ENCODE results near the gene ASPHD2. TPM values are rescaled to one million over a fixed set of nuclear protein-coding genes. Genes with fewer than 3 reads are reported as not detected.

ASPHD2 gene
- total and polyA plus RNA-seq, 10 donors: 2.1 to 8.0 (median 5.1) TPM

DNA sequence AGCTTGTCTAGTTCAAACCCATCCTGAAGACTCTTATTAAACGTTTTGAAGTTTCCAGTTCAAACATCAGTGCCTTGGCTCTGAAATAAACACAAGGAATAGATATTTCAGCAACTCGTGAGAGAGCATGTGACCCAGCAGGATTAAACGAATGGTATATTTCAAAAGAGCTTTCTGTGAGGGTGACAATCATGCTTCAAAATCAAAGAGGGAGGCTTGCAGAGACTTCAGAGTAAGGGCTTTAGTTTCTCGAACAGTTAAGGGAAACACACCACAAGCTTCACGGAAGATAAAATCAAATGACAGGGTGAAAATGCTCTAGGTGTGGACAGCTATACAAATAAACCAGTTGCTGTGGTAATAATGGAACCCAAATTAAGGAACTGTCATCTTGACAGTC, 53.1 kb downstream of the ASPHD2 start:
- WGBS, 5 donors: 41 to 48% (median 43%) methylated on average over 5 of the region's 5 CpGs
- H3K36me3 ChIP-seq: peaks cover 0 to 41% (median 10%) of the 10 kb centered on the region in 6 donors
- TF ChIP-seq POLR2AphosphoS5 (IDR thresholded peaks at IDR 0.05) (no peak), POLR2A (IDR thresholded peaks at IDR 0.05) (no peak)
- TF ChIP-seq, protein P1, sequence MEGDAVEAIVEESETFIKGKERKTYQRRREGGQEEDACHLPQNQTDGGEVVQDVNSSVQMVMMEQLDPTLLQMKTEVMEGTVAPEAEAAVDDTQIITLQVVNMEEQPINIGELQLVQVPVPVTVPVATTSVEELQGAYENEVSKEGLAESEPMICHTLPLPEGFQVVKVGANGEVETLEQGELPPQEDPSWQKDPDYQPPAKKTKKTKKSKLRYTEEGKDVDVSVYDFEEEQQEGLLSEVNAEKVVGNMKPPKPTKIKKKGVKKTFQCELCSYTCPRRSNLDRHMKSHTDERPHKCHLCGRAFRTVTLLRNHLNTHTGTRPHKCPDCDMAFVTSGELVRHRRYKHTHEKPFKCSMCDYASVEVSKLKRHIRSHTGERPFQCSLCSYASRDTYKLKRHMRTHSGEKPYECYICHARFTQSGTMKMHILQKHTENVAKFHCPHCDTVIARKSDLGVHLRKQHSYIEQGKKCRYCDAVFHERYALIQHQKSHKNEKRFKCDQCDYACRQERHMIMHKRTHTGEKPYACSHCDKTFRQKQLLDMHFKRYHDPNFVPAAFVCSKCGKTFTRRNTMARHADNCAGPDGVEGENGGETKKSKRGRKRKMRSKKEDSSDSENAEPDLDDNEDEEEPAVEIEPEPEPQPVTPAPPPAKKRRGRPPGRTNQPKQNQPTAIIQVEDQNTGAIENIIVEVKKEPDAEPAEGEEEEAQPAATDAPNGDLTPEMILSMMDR (IDR thresholded peaks at IDR 0.05 in 8 of 11, conservative IDR thresholded peaks at IDR 0.05 in 3 of 11): no peak
- H3K27ac ChIP-seq: peak overlapping the region in 3 of 8 donors; percentile 10 to 98 (median 93)
- intact Hi-C loops (cut with DNase I; ENCODE audit: low total_unique reads): loop anchor here (10.0 kb wide), 1 partner anchor 183 kb away; no protein-coding TSS in a partner anchor
- DNase-seq: no peak
- H3K9me3 ChIP-seq: no peaks in the 10 kb centered on the region
- H3K27me3 ChIP-seq (replicated peaks in 1 of 7): no peaks in the 10 kb centered on the region
- peak overlapping the region in 1 of 8 donors; percentile 93 for H3K4me3 ChIP-seq
- peaks cover 55 to 91% (median 86%) of the 10 kb centered on the region in 6 donors for H3K4me1 ChIP-seq

DNA sequence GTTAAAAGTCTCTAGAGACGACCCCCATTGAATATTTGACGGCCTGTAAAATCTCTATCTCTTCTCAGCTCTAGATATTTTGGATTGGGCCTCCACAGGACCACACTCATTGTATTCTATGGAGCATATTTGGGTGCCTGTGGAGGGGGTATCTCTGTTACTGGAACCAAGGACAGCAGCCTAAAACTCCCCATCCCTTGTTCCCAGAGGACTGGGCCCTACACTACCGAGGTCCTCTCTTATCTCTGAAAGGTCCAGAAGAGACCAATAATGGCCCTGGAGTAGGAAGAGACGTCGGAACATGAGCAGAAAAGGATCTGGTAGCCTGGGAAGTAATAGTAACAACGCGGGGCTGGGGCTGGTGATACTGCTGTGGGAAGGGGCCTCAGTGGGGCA, 54.0 kb downstream of the ASPHD2 start:
- 9 to 14% (median 10%) methylated on average over 7 of the region's 7 CpGs for WGBS, 5 donors
- TF ChIP-seq POLR2AphosphoS5 (IDR thresholded peaks at IDR 0.05): no peak
- no peak for TF ChIP-seq POLR2A (IDR thresholded peaks at IDR 0.05)
- TF ChIP-seq, protein P1 (IDR thresholded peaks at IDR 0.05 in 8 of 11, conservative IDR thresholded peaks at IDR 0.05 in 3 of 11): no peak
- peaks cover 55 to 82% (median 79%) of the 10 kb centered on the region in 6 donors for H3K4me1 ChIP-seq
- no peak for DNase-seq
- H3K4me3 ChIP-seq: peak overlapping the region; percentile 75 to 93 (median 83)
- H3K27me3 ChIP-seq (replicated peaks in 1 of 7): no peaks in the 10 kb centered on the region
- H3K9me3 ChIP-seq: no peaks in the 10 kb centered on the region
- peak overlapping the region; percentile 93 to 98 (median 96) for H3K27ac ChIP-seq
- intact Hi-C loops (cut with DNase I; ENCODE audit: low total_unique reads): loop anchor here (10.0 kb wide), 1 partner anchor 182 kb away; no protein-coding TSS in a partner anchor
- peaks cover 0 to 41% (median 15%) of the 10 kb centered on the region in 6 donors for H3K36me3 ChIP-seq

GRCh38 chr22:26483439-26484359, 54.6 kb downstream of the ASPHD2 start, which contains the start of the genes HPS4 and SRRD:
HPS4 (minus strand) TSS chr22:26483783; CDS start chr22:26481762, 2,021 bp downstream.
SRRD (plus strand) TSS chr22:26483877; CDS start chr22:26483891, 14 bp downstream.
- peak; percentile 98 for DNase-seq
- Histone ChIP-seq H3K36me3 (peaks cover 0 to 41% (median 21%) of the 10 kb centered on the region in 6 donors), H3K9me3 (no peaks in the 10 kb centered on the region), H3K27ac (peak within 1 kb of the TSS; percentile 93 to 98 (median 96)), H3K4me1 (peaks cover 55 to 76% (median 73%) of the 10 kb centered on the region in 6 donors), H3K27me3 (replicated peaks in 1 of 7) (no peaks in the 10 kb centered on the region), H3K4me3 (peak within 1 kb of the TSS; percentile 75 to 93 (median 83))
- 0 to 2% (median 1%) methylated on average over 20 to 85 of the region's 85 CpGs for WGBS, 5 donors
- TF ChIP-seq, protein P1 (IDR thresholded peaks at IDR 0.05 in 8 of 11, conservative IDR thresholded peaks at IDR 0.05 in 3 of 11): peak in 3 of 11 experiments; percentile 14 to 28 (median 28)
- peak; percentile 98 to 99 (median 98) for TF ChIP-seq POLR2AphosphoS5 (IDR thresholded peaks at IDR 0.05)
- TF ChIP-seq POLR2A (IDR thresholded peaks at IDR 0.05): peak; percentile 70 to 83 (median 78)
- intact Hi-C loops (cut with DNase I; ENCODE audit: low total_unique reads): loop anchor here (10.0 kb wide), 1 partner anchor 181 kb away; no protein-coding TSS in a partner anchor
